Fibroblast of the aortic adventitia (primary cell): ENCODE results near the gene GCK. TPM values are rescaled to one million over a fixed set of nuclear protein-coding genes. Genes with fewer than 3 reads are reported as not detected.
A peak's percentile ranks its signal among the peaks of the same experiment; 100 is the strongest.

Source experiments
- DNase-seq: peaks from one replicate; pipeline ENCODE4 v3.0.0-alpha.2; 2010; ENCODE audit warnings: low read depth
- H3K4me3 ChIP-seq: 2 replicates; pipeline ENCODE4 v1.5.1; 2011; ENCODE audit warnings: low read depth, mild to moderate bottlenecking, control low read depth, low read length, moderate library complexity
- CTCF ChIP-seq: IDR thresholded peaks from 2 replicates; pipeline ENCODE4 v1.5.1; 2011; ENCODE audit warnings: mild to moderate bottlenecking, low read length, control low read depth, inconsistent platforms; ENCODE audit not compliant: insufficient read depth
- total RNA-seq: library from RNA; depleted of rRNA; stranded (reverse); fragments of >200 nt; gene quantifications from 2 replicates; pipeline ENCODE4 v1.2.3, GENCODE V29; 2012; ENCODE audit warnings: low replicate concordance

Gene GCK
- total RNA-seq, 1 donor: 0.36 TPM

DNA sequence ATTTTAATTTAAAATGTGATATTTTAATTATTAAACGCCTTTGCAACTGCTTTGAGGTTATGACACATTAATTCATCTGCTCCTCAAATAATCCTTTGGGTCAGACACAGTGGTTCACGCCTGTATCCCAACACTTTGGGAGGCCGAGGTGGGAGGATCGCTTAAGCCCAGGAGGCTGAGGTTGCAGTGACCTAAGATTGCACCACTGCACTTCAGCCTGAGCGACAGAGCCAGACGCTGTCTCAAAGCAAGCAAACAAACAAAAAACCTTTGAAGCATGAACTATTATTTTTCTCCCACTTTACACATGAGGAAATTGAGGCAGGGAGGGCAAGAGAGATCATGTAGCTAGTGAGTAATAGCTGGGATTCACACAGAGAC, 64.4 kb downstream of the GCK start:
- TF ChIP-seq CTCF: no peak
- DNase-seq: no peak
- H3K4me3 ChIP-seq: no peak overlapping the region

GRCh38 chr7:44123190-44124003, 65.8 kb downstream of the GCK start, which contains the start of gene POLD2:
Gene POLD2 (minus strand): TSS chr7:44123548. CDS start chr7:44122053, 1,495 bp downstream.
- peak; percentile 92 for DNase-seq
- peak within 1 kb of the TSS; percentile 77 for H3K4me3 ChIP-seq
- TF ChIP-seq CTCF: no peak

- no peak for DNase-seq
- peak overlapping the region; percentile 76 for H3K4me3 ChIP-seq
- TF ChIP-seq CTCF: no peak
These were observed 66.7 kb downstream of the GCK start for GRCh38 chr7:44122529-44122928.

- no peak for TF ChIP-seq CTCF
- H3K4me3 ChIP-seq: peak overlapping the region; percentile 76
- DNase-seq: no peak
These were observed 67.3 kb downstream of the GCK start for GRCh38 chr7:44121761-44122420.

- no peak for TF ChIP-seq CTCF
- no peak overlapping the region for H3K4me3 ChIP-seq
- no peak for DNase-seq
These were observed 68.8 kb downstream of the GCK start for GRCh38 chr7:44120395-44120794.

- H3K4me3 ChIP-seq: no peak overlapping the region
- DNase-seq: no peak
- TF ChIP-seq CTCF: no peak
These were observed 69.3 kb downstream of the GCK start for GRCh38 chr7:44119829-44120380.
